A549 (cell line): Measurements from ENCODE around the gene P4HTM. TPM values are rescaled to one million over a fixed set of nuclear protein-coding genes. Genes with fewer than 3 reads are reported as not detected.

Experiments used
- ATAC-seq, 2 experiments: fragments of 200-7000 bp in 1 of 2; fragments of >200 bp in 1 of 2; cut with Nextera tagmentation in 1 of 2; cut with Tn5 transposase in 1 of 2; 3 replicates each; pipeline versions ENCODE4 v1.8.0 to v1.9.1; 2018 to 2020; ENCODE audit warnings: mild to moderate bottlenecking in 1 of 2, moderate library complexity in 1 of 2
- CTCF ChIA-PET: fragments of 300-600 bp; sonication (Branson Sonifier 250); formaldehyde crosslinking; extraction: SDS; loops from one replicate; lab custom pipeline; 2021; ENCODE audit warnings: antibody characterized with exemption, inconsistent platforms; lab: Yijun Ruan, JAX
- POLR2A ChIA-PET: fragments of 350-600 bp; formaldehyde crosslinking; extraction: SDS; loops from one replicate; lab custom pipeline; 2021; ENCODE audit warnings: antibody characterized with exemption, inconsistent platforms; lab: Yijun Ruan, JAX
- DNase-seq, 2 experiments: peaks; one replicate each; pipeline versions ENCODE4 v3.0.0 to v3.0.0-alpha.2; 2011 to 2016; ENCODE audit warnings: low read depth in 1 of 2, low spot score in 1 of 2
- FAIRE-seq: peaks from 2 replicates; lab custom pipeline; 2011; peaks lifted over from hg19 to GRCh38; lab: Jason Lieb, UNC
- H3K27ac ChIP-seq, 2 experiments: fragments of >200 bp; sonication (Bioruptor Twin); formaldehyde crosslinking; 3 replicates each; pipeline ENCODE4 v1.5.1; 2016 to 2017
- H3K4me1 ChIP-seq: fragments of >200 bp; sonication (Bioruptor Twin); formaldehyde crosslinking; 3 replicates; pipeline ENCODE4 v1.6.1; 2016
- H3K4me2 ChIP-seq: fragments of >200 bp; sonication (Bioruptor Twin); formaldehyde crosslinking; 3 replicates; pipeline ENCODE4 v1.6.1; 2016
- H3K4me3 ChIP-seq: fragments of >200 bp; sonication (Bioruptor Twin); formaldehyde crosslinking; 3 replicates; pipeline ENCODE4 v1.5.1; 2016
- H3K9me3 ChIP-seq: fragments of >200 bp; sonication (Bioruptor Twin); formaldehyde crosslinking; 3 replicates; pipeline ENCODE4 v1.6.1; 2016
- EHMT2 ChIP-seq: fragments of 200-600 bp; sonication (generic); IDR thresholded peaks from 2 replicates; pipeline ENCODE4 v1.6.1; 2016; ENCODE audit warnings: antibody characterized with exemption, low read depth, mild to moderate bottlenecking, moderate library complexity
- GATA3 ChIP-seq: IDR thresholded peaks from 2 replicates; pipeline ENCODE4 v1.6.1; 2012; ENCODE audit warnings: borderline replicate concordance
- JUNB ChIP-seq: fragments of >200 bp; sonication (Bioruptor Twin); formaldehyde crosslinking; IDR thresholded peaks from 2 replicates; pipeline ENCODE4 v1.6.1; 2016
- KDM5A ChIP-seq: fragments of 200-600 bp; sonication (generic); IDR thresholded peaks from 2 replicates; pipeline ENCODE4 v1.6.1; 2016; ENCODE audit warnings: antibody characterized with exemption, mild to moderate bottlenecking
- MAX ChIP-seq: IDR thresholded peaks from 2 replicates; pipeline ENCODE4 v1.6.1; 2012
- NPAS2 ChIP-seq: fragments of 250-450 bp; sonication (Bioruptor Pico); IDR thresholded peaks from 2 replicates; pipeline ENCODE4 v1.8.0; 2022; ENCODE audit warnings: mild to moderate bottlenecking, moderate library complexity, borderline replicate concordance
- NR3C1 ChIP-seq: fragments of >200 bp; sonication (Bioruptor Twin); formaldehyde crosslinking; IDR thresholded peaks from 3 replicates; pipeline ENCODE4 v1.6.1; 2017
- RAD21 ChIP-seq, 2 experiments: fragments of >200 bp in 1 of 2; sonication (Bioruptor Twin) in 1 of 2; formaldehyde crosslinking in 1 of 2; IDR thresholded peaks in 1 of 2; conservative IDR thresholded peaks in 1 of 2; 2 replicates in 1 of 2; 3 replicates in 1 of 2; pipeline ENCODE4 v1.6.1; 2012 to 2018; ENCODE audit warnings: inconsistent platforms in 1 of 2
- RCOR1 ChIP-seq: fragments of 150-350 bp; IDR thresholded peaks from 2 replicates; pipeline ENCODE4 v1.6.1; 2014; ENCODE audit warnings: antibody characterized with exemption, low read length, low read depth
- USF2 ChIP-seq: fragments of 450-650 bp; IDR thresholded peaks from 2 replicates; pipeline ENCODE4 v1.6.1; 2014; ENCODE audit warnings: antibody characterized with exemption
- WGBS: methylation state at CpG from one replicate; pipeline ENCODE4 v1.1.6; 2017; ENCODE audit errors: missing lambda C conversion rate; 5-methylcytosine and 5-hydroxymethylcytosine counted together
- polyA plus RNA-seq, 4 experiments: library from polyadenylated mRNA; depleted of rRNA in 3 of 4; stranded (reverse); fragments of >200 nt; fragmentation: RNase III in 1 of 4; extraction: RNeasy Plus Mini Kit Qiagen cat#74134 plus additional on column Dnase treatment in 1 of 4; gene quantifications; 2 replicates in 3 of 4; 3 replicates in 1 of 4; pipeline ENCODE4 v1.2.3, GENCODE V29; 2011 to 2017
- TF ChIP-seq, protein P1 (sequence below): fragments of 250-450 bp; sonication (Bioruptor Pico); IDR thresholded peaks from 2 replicates; pipeline ENCODE4 v1.5.0; 2021; ENCODE audit warnings: mild to moderate bottlenecking, moderate library complexity, borderline replicate concordance
- TF ChIP-seq, protein P2 (sequence below): fragments of >200 bp; sonication (Bioruptor Twin); formaldehyde crosslinking; IDR thresholded peaks from 3 replicates; pipeline ENCODE4 v1.6.1; 2016

Gene P4HTM
- polyA plus RNA-seq, 2 of the 4 experiments (the other 2 are of a cell fraction): 14.4 to 16.4 TPM

GRCh38 chr3:48989126-48989795 is 780 bp upstream of the P4HTM start (continued):
- TF ChIP-seq, protein P1, sequence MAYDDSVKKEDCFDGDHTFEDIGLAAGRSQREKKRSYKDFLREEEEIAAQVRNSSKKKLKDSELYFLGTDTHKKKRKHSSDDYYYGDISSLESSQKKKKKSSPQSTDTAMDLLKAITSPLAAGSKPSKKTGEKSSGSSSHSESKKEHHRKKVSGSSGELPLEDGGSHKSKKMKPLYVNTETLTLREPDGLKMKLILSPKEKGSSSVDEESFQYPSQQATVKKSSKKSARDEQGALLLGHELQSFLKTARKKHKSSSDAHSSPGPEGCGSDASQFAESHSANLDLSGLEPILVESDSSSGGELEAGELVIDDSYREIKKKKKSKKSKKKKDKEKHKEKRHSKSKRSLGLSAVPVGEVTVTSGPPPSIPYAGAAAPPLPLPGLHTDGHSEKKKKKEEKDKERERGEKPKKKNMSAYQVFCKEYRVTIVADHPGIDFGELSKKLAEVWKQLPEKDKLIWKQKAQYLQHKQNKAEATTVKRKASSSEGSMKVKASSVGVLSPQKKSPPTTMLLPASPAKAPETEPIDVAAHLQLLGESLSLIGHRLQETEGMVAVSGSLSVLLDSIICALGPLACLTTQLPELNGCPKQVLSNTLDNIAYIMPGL (CRISPR knock-in tag): no peak
- TF ChIP-seq MAX (peak; percentile 51), NPAS2 (CRISPR knock-in tag) (no peak), RCOR1 (no peak), NR3C1 (no peak), GATA3 (no peak), JUNB (peak; percentile 24; the same call in 1 of the 2 replicates)
- TF ChIP-seq, protein P2, sequence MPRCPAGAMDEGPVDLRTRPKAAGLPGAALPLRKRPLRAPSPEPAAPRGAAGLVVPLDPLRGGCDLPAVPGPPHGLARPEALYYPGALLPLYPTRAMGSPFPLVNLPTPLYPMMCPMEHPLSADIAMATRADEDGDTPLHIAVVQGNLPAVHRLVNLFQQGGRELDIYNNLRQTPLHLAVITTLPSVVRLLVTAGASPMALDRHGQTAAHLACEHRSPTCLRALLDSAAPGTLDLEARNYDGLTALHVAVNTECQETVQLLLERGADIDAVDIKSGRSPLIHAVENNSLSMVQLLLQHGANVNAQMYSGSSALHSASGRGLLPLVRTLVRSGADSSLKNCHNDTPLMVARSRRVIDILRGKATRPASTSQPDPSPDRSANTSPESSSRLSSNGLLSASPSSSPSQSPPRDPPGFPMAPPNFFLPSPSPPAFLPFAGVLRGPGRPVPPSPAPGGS: no peak

- Histone ChIP-seq H3K27ac (peak overlapping the region; percentile 93 to 97), H3K4me2 (peak overlapping the region; percentile 79), H3K4me3 (peak overlapping the region; percentile 92), H3K9me3 (no peaks in the 10 kb centered on the region), H3K4me1 (peaks cover 25% of the 10 kb centered on the region)
- ChIA-PET CTCF (interaction anchor here (16.7 kb wide), 1 partner anchor 21 kb away, joined by 385 read pairs; the partner anchor contains the start of genes DALRD3, NDUFAF3 and WDR6), POLR2A (interaction anchor here (1.2 kb wide), 2 partner anchors 16 to 39 kb away, joined by 3 read pairs; partner anchors contain the start of genes IMPDH2 and WDR6)
- WGBS: 10% methylated on average over 8 of the region's 40 CpGs
- peak; percentile 49 to 62 for ATAC-seq
- DNase-seq: peak in 1 of 2 experiments; percentile 44
- TF ChIP-seq MAX: peak; percentile 57
- TF ChIP-seq RAD21 (conservative IDR thresholded peaks at IDR 0.05 in 1 of 2, IDR thresholded peaks at IDR 0.05 in 1 of 2): no peak
- peak; percentile 87 for TF ChIP-seq USF2
- peak; percentile 68 for TF ChIP-seq KDM5A
- no peak for FAIRE-seq
Measured at GRCh38 chr3:48990636-48991469, 812 bp downstream of the P4HTM start.

DNA sequence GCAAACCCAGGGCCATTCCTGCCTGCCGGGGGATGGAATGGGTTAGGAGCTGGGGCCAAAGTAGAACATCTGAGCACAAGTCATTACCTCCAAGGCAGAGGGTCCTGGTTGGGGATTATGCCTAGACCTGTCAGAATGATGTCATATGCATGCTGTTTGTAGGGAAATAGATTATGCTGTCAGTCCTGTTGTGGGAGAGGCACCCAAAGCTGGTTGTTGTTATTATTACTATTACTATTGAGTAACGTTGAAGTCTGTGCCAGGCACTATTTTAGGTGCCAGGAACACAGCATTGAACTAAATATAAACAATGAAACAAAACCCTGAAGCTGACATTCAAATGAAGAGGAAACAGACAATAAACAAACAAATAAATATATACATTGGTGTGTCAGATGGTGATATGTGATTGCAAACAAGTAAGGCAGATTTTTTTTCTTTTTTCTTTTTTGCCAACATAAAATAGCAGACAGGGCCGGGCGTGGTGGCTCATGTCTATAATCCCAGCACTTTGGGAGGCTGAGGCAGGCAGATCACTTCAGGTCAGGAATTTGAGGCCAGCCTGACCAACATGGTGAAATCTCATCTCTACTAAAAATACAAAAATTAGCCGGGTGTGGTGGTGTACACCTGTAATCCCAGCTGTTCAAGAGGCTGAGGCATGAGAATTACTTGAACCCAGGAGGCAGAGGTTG is 2.0 kb downstream of the P4HTM start:
- CTCF ChIA-PET: interaction anchor here (16.7 kb wide), 1 partner anchor 20 kb away, joined by 385 read pairs; the partner anchor contains the start of genes DALRD3, NDUFAF3 and WDR6
- no peak for FAIRE-seq
- TF ChIP-seq RAD21 (conservative IDR thresholded peaks at IDR 0.05 in 1 of 2, IDR thresholded peaks at IDR 0.05 in 1 of 2) (no peak), EHMT2 (no peak)
- Histone ChIP-seq H3K9me3 (no peaks in the 10 kb centered on the region), H3K27ac (peak overlapping the region in 1 of 2 experiments; percentile 97; a peak in 2 of 6 replicates), H3K4me3 (no peak overlapping the region), H3K4me1 (peaks cover 25% of the 10 kb centered on the region), H3K4me2 (peak overlapping the region; percentile 79)
- 79% methylated on average over 5 of the region's 5 CpGs for WGBS
- no peak for DNase-seq
- POLR2A ChIA-PET: interaction anchor here (1.0 to 1.2 kb wide), 2 partner anchors 15 to 37 kb away, joined by 3 to 4 read pairs; partner anchors contain the start of genes IMPDH2 and WDR6
- no peak for ATAC-seq
